HG02678 (cell line): Measurements from ENCODE around the gene TREML2.

ENCODE experiments used
- ATAC-seq: cut with Tn5 transposase; IDR thresholded peaks from one replicate; pipeline ENCODE4 v1.9.1; 2021; ENCODE audit warnings: mild to moderate bottlenecking, moderate library complexity; ENCODE audit not compliant: unreplicated experiment

TREML2 gene

DNA sequence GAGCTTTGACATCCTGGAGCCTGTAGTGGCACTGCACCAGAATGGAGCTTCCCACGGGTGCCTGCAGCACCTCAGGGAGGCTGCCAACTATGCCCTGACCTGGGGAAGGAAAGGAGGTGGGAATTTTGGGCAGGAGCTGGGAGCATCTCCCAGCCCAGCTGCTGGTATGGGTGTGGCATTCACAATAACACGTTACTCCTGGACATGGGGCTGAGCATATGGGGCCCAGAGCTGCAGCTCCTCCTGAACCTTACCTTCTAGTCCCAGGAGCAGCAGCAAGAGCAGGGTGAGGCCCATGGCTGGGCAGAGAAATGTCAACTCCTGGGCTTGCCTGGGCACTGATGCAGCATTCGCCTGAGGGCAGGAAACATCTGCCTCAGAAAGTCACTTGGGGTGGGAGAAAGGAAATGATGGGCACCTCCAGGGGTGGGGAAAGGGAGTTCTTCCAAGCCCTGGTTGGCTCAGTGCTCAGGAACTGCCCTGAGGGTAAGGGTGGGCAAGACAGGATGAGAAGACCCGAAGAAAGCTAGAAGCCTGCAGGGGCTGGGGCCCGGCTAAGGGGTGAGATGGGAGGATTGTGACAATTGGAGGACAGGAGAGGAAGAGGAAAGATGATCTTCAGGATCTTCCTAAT, 46.8 kb downstream of the TREML2 start, which contains the start of gene TREML1:
TREML1 (minus strand) TSS at position 356 of the 634 bp plus-strand sequence; CDS start at position 297, 59 bp downstream.
- ATAC-seq = no peak

DNA sequence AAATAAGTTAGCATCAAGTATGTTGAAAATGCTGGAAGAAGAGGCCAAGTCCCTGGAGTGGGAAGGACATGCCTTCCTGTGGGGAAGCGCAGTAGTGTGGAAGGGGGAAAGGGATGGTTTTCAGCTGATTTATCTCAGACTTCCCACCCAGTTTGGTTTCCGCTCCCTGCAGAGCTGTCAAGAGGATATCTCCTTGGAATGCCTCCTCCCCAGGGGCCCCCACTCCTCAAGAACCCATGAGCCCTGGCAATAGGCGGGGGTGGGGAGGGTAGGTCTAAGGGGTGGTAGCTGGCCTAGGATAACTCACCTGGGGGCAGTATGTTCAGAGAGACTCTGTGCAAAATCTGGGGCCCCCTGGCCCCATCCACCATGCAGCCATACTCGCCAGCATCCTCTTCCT, 47.5 kb downstream of the TREML2 start:
- ATAC-seq = no peak

DNA sequence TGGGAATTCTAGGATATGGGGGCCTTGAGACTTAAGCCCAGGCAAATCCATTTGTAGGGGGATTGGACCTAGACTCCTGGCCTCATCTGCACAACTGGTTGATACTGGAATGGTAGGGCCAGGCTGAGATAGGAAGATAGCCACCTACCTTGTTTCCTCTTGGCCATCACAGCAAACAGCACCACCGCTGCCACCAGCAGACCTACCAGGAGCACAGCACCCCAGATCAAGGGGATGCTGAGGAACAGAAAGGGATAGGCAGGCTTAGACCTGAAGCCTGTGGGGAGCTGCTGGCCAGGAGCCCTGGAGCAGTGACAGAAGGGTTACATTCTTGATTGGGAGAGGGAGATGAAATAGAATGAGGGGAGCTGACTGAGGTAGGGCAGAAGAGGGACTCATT, 50.3 kb downstream of the TREML2 start:
- no peak for ATAC-seq

DNA sequence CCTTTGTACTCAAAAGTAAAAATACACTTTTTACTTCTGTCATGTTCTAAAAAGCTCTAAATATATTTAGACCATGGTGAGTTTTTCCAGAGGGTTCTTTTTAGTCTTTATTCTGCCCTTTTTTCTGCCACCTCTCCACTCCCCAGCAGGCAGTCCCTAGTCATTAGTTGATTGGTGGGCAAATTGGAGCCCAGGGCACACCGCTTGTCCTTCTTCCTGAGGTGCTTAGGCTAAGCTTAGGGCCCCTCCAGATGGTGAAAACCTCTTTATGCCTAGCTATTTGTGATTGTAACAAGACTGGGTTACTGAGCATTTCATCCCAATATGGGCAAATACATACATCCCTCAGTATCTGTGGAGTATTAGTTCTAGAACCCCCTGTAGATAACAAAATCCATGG, 53.0 kb downstream of the TREML2 start:
- no peak for ATAC-seq
